ENCODE data around the gene CAPN8.
"Not testable (repeated sequence)": the region's sequence is repeated elsewhere in the genome, so short reads cannot be mapped to it uniquely, and the experiment has no call there.

Gene CAPN8

DNA sequence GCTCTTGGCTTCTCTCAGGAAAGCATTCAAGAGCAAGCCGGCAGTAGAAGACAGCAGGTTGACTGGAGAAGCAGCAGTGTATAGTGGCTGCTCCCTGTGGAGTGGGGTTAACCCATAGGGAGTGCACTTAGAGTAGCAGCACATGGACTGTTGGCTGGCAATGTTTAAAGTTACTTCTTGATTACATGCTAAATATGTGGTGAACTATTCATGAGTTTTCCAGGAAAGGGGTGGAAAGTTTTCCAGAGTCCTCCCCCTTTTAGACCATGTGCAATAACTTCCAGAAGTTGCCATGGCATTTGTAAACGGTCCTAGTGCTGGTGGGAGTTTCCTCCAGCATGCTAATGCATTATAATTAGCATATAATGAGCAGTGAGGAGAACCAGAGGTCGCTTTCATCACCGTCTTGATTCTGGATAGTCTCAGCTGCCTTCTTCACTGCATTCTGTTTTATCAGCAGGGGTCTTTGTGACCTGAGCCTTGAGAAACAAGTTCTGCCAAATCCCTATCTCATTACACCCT, 140.5 kb downstream of the CAPN8 start:
- ATAC-seq (ENCODE audit: insufficient read depth, low read depth) = no peak

DNA sequence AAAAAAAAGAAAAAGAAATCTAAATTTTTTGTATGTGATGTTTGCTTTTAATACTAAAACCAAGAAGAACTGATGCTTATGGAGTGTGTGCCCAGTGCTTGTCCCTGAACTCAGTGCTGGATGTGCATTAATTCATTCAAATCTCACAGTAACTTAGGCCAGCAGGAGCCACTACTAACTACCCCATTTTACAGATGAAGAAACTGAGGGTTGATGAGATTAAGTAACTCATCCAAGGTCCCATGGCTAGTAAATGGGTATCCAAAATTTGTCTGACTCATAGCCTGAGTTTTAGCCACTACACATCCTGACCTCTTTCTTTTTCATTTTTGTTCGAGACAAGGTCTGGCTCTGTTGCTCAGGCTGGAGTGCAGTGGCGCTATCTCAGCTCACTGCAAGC, 144.4 kb downstream of the CAPN8 start:
- Histone ChIP-seq H3K27me3 (ENCODE audit: insufficient read depth, low read length, poor library complexity) (no peaks in the 10 kb centered on the region), H3K79me2 (ENCODE audit: insufficient read depth, low read length) (no peaks in the 10 kb centered on the region), H3K36me3 (ENCODE audit: insufficient read depth, low read length) (no peaks in the 10 kb centered on the region), H3K4me2 (ENCODE audit: insufficient read depth, low read length) (no peak overlapping the region), H4K20me1 (ENCODE audit: insufficient read depth, low read length) (no peaks in the 10 kb centered on the region), H3K9ac (ENCODE audit: low read depth, low read length) (no peak overlapping the region), H3K27ac (ENCODE audit: low read length) (no peak overlapping the region), H3K9me3 (ENCODE audit: insufficient read depth, low read length, severe bottlenecking) (no peaks in the 10 kb centered on the region), H2AFZ (ENCODE audit: low read depth, low read length) (no peak overlapping the region), H3K4me1 (ENCODE audit: insufficient read depth, low read length) (peaks cover 3% of the 10 kb centered on the region), H3K4me3 (ENCODE audit: low read depth in 1 of 2, low read length in 2 of 2) (no peak overlapping the region)
- TF ChIP-seq, protein P1, sequence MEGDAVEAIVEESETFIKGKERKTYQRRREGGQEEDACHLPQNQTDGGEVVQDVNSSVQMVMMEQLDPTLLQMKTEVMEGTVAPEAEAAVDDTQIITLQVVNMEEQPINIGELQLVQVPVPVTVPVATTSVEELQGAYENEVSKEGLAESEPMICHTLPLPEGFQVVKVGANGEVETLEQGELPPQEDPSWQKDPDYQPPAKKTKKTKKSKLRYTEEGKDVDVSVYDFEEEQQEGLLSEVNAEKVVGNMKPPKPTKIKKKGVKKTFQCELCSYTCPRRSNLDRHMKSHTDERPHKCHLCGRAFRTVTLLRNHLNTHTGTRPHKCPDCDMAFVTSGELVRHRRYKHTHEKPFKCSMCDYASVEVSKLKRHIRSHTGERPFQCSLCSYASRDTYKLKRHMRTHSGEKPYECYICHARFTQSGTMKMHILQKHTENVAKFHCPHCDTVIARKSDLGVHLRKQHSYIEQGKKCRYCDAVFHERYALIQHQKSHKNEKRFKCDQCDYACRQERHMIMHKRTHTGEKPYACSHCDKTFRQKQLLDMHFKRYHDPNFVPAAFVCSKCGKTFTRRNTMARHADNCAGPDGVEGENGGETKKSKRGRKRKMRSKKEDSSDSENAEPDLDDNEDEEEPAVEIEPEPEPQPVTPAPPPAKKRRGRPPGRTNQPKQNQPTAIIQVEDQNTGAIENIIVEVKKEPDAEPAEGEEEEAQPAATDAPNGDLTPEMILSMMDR (IDR thresholded peaks at IDR 0.05; ENCODE audit: borderline replicate concordance, extremely low read depth, low read length, poor library complexity, severe bottlenecking) = no peak
- no peak for TF ChIP-seq EZH2 (IDR thresholded peaks at IDR 0.05; ENCODE audit: borderline replicate concordance, low read depth, low read length, severe bottlenecking)
- no peak for DNase-seq
- ATAC-seq (ENCODE audit: insufficient read depth, low read depth) = no peak

More for the DNA sequence above, 140.5 kb downstream of the CAPN8 start:
- H3K9me3 ChIP-seq (ENCODE audit: insufficient read depth, low read length, severe bottlenecking) = no peaks in the 10 kb centered on the region
- H3K79me2 ChIP-seq (ENCODE audit: insufficient read depth, low read length) = no peaks in the 10 kb centered on the region
- no peak overlapping the region for H3K4me2 ChIP-seq (ENCODE audit: insufficient read depth, low read length)
- no peak overlapping the region for H3K4me3 ChIP-seq (ENCODE audit: low read depth in 1 of 2, low read length in 2 of 2)
- H3K27ac ChIP-seq (ENCODE audit: low read length) = no peak overlapping the region
- H4K20me1 ChIP-seq (ENCODE audit: insufficient read depth, low read length) = no peaks in the 10 kb centered on the region
- H3K36me3 ChIP-seq (ENCODE audit: insufficient read depth, low read length) = no peaks in the 10 kb centered on the region
- H2AFZ ChIP-seq (ENCODE audit: low read depth, low read length) = no peak overlapping the region
- no peak for DNase-seq
- H3K9ac ChIP-seq (ENCODE audit: low read depth, low read length) = no peak overlapping the region
- H3K27me3 ChIP-seq (ENCODE audit: insufficient read depth, low read length, poor library complexity) = peaks cover 9% of the 10 kb centered on the region
- no peaks in the 10 kb centered on the region for H3K4me1 ChIP-seq (ENCODE audit: insufficient read depth, low read length)
- TF ChIP-seq, protein P1 (IDR thresholded peaks at IDR 0.05; ENCODE audit: borderline replicate concordance, extremely low read depth, low read length, poor library complexity, severe bottlenecking) = no peak
- TF ChIP-seq EZH2 (IDR thresholded peaks at IDR 0.05; ENCODE audit: borderline replicate concordance, low read depth, low read length, severe bottlenecking) = no peak

DNA sequence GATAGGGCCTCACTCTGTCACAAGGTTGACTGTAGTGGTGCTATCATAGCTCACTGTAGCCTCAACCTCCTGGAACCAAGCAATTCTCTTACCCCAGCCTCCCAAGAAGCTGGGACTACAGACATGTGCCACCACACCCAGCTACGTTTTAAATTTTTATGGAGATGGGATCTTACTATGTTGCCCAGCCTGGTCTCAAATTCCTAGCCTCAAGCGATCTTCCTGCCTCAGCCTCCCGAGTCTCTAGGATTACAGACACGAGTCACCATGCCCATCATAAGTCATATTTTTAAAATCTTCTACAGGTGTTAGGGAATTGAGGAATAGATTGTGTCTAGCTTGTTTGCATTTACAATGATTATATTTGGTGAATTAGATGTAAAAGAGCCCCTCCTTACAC, 145.3 kb downstream of the CAPN8 start:
- no peaks in the 10 kb centered on the region for H3K36me3 ChIP-seq (ENCODE audit: insufficient read depth, low read length)
- no peaks in the 10 kb centered on the region for H4K20me1 ChIP-seq (ENCODE audit: insufficient read depth, low read length)
- no peak overlapping the region for H3K4me3 ChIP-seq (ENCODE audit: low read depth in 1 of 2, low read length in 2 of 2)
- no peaks in the 10 kb centered on the region for H3K9me3 ChIP-seq (ENCODE audit: insufficient read depth, low read length, severe bottlenecking)
- no peak for ATAC-seq (ENCODE audit: insufficient read depth, low read depth)
- TF ChIP-seq, protein P1 (IDR thresholded peaks at IDR 0.05; ENCODE audit: borderline replicate concordance, extremely low read depth, low read length, poor library complexity, severe bottlenecking) = no peak
- no peak for TF ChIP-seq EZH2 (IDR thresholded peaks at IDR 0.05; ENCODE audit: borderline replicate concordance, low read depth, low read length, severe bottlenecking)
- no peak overlapping the region for H3K9ac ChIP-seq (ENCODE audit: low read depth, low read length)
- no peaks in the 10 kb centered on the region for H3K79me2 ChIP-seq (ENCODE audit: insufficient read depth, low read length)
- no peak for DNase-seq
- no peak overlapping the region for H3K4me2 ChIP-seq (ENCODE audit: insufficient read depth, low read length)
- peaks cover 12% of the 10 kb centered on the region for H3K4me1 ChIP-seq (ENCODE audit: insufficient read depth, low read length)
- peaks cover 3% of the 10 kb centered on the region for H3K27me3 ChIP-seq (ENCODE audit: insufficient read depth, low read length, poor library complexity)
- no peak overlapping the region for H2AFZ ChIP-seq (ENCODE audit: low read depth, low read length)
- no peak overlapping the region for H3K27ac ChIP-seq (ENCODE audit: low read length)

DNA sequence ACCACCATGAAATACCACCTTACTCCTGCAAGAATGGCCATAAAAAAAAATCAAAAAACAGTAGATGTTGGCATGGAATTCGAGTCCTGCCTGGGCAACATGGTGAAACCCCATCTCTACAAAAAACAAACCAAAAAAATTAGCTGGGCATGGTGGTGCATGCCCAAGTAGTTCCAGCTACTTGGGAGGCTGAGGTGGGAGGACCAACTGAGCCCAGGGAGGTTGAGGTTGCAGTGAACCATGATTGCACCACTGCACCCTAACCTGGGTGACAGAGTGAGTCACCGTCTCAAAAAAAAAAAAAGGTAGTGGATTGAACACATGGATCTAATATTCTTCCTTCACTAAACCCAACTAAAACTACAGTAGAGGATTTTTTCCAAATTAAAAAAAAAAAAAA, 146.4 kb downstream of the CAPN8 start:
- H4K20me1 ChIP-seq (ENCODE audit: insufficient read depth, low read length) = no peaks in the 10 kb centered on the region
- H3K4me2 ChIP-seq (ENCODE audit: insufficient read depth, low read length) = no peak overlapping the region
- H3K9ac ChIP-seq (ENCODE audit: low read depth, low read length) = no peak overlapping the region
- no peaks in the 10 kb centered on the region for H3K79me2 ChIP-seq (ENCODE audit: insufficient read depth, low read length)
- TF ChIP-seq, protein P1 (IDR thresholded peaks at IDR 0.05; ENCODE audit: borderline replicate concordance, extremely low read depth, low read length, poor library complexity, severe bottlenecking) = no peak
- TF ChIP-seq EZH2 (IDR thresholded peaks at IDR 0.05; ENCODE audit: borderline replicate concordance, low read depth, low read length, severe bottlenecking) = no peak
- DNase-seq = no peak
- H3K9me3 ChIP-seq (ENCODE audit: insufficient read depth, low read length, severe bottlenecking) = no peaks in the 10 kb centered on the region
- H3K27ac ChIP-seq (ENCODE audit: low read length) = no peak overlapping the region
- no peak for ATAC-seq (ENCODE audit: insufficient read depth, low read depth)
- H3K4me1 ChIP-seq (ENCODE audit: insufficient read depth, low read length) = peaks cover 23% of the 10 kb centered on the region
- H3K27me3 ChIP-seq (ENCODE audit: insufficient read depth, low read length, poor library complexity) = peaks cover 7% of the 10 kb centered on the region
- no peak overlapping the region for H2AFZ ChIP-seq (ENCODE audit: low read depth, low read length)
- no peaks in the 10 kb centered on the region for H3K36me3 ChIP-seq (ENCODE audit: insufficient read depth, low read length)
- H3K4me3 ChIP-seq (ENCODE audit: low read depth in 1 of 2, low read length in 2 of 2) = no peak overlapping the region

DNA sequence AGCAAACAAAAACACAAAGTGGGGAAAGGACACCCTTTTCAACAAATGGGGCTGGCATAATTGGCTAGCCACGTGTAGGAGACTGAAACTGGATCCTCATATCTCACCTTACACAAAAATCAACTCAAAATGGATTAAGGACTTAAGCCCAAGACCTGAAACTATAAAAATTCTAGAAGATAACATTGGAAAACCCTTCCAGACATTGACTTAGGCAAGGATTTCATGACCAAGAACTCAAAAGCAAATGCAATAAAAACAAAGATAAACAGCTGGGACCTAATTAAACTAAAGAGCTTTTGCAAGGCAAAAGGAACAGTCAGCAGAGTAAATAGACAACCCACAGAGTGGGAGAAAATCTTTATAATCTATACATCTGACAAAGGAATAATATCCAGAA, 146.9 kb downstream of the CAPN8 start:
- DNase-seq; H3K9me3 ChIP-seq (ENCODE audit: insufficient read depth, low read length, severe bottlenecking); H3K36me3 ChIP-seq (ENCODE audit: insufficient read depth, low read length); H3K27ac ChIP-seq (ENCODE audit: low read length); H3K27me3 ChIP-seq (ENCODE audit: insufficient read depth, low read length, poor library complexity); H3K9ac ChIP-seq (ENCODE audit: low read depth, low read length); H3K79me2 ChIP-seq (ENCODE audit: insufficient read depth, low read length); H4K20me1 ChIP-seq (ENCODE audit: insufficient read depth, low read length); ATAC-seq (ENCODE audit: insufficient read depth, low read depth); H3K4me3 ChIP-seq (ENCODE audit: low read depth in 1 of 2, low read length in 2 of 2); H3K4me2 ChIP-seq (ENCODE audit: insufficient read depth, low read length); H2AFZ ChIP-seq (ENCODE audit: low read depth, low read length): not testable (repeated sequence)
- H3K4me1 ChIP-seq (ENCODE audit: insufficient read depth, low read length) = peaks cover 24% of the 10 kb centered on the region

Data from DND-41 (cell line).